HUES48 (cell line): ENCODE results near the gene C12orf57.
A peak's percentile ranks its signal among the peaks of the same experiment; 100 is the strongest.

Experiments
- H3K27ac ChIP-seq: one replicate; pipeline ENCODE4 v1.7.0; 2013; ENCODE audit warnings: low read depth, low read length, inconsistent platforms
- H3K27me3 ChIP-seq: 2 replicates; pipeline ENCODE4 v1.6.1; 2013; ENCODE audit warnings: mild to moderate bottlenecking, low read length; ENCODE audit not compliant: control insufficient read depth, insufficient read depth
- H3K36me3 ChIP-seq: 2 replicates; pipeline ENCODE4 v1.6.1; 2013; ENCODE audit warnings: low read length; ENCODE audit not compliant: control insufficient read depth, insufficient read depth
- H3K4me1 ChIP-seq: 2 replicates; pipeline ENCODE4 v1.6.1; 2013; ENCODE audit warnings: mild to moderate bottlenecking, low read length; ENCODE audit not compliant: control insufficient read depth, insufficient read depth
- H3K4me3 ChIP-seq: 2 replicates; pipeline ENCODE4 v1.5.1; 2013; ENCODE audit warnings: mild to moderate bottlenecking, low read depth, low read length
- H3K9ac ChIP-seq: 2 replicates; pipeline ENCODE4 v1.6.1; 2013; ENCODE audit warnings: mild to moderate bottlenecking, low read depth, low read length, moderate library complexity
- H3K9me3 ChIP-seq: 2 replicates; pipeline ENCODE4 v1.6.1; 2013; ENCODE audit warnings: low read length; ENCODE audit not compliant: control insufficient read depth, insufficient read depth

Gene C12orf57

DNA sequence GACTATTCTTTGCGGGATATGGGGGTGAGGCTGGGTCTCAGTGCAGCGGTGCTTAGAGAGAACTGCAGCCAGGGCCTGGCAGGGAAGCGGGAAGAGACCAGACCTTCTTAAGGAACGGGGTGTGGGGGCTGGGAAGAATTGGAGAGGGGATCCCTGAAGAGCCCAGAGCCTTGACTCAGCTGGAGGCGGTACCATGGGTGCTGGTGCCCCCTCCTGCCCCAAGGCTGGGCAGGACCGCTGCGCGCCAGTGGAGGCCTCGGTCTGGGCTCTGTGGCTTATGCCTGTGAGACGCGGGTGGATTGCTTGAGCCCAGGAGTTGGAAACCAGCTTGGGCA is 1.5 kb upstream of the C12orf57 start:
- Histone ChIP-seq H3K27me3 (no peaks in the 10 kb centered on the region), H3K9ac (no peak overlapping the region), H3K27ac (peak overlapping the region; percentile 99), H3K36me3 (peaks cover 27% of the 10 kb centered on the region), H3K4me1 (peaks cover 30% of the 10 kb centered on the region), H3K4me3 (no peak overlapping the region), H3K9me3 (no peaks in the 10 kb centered on the region)

- Histone ChIP-seq H3K4me3 (peak overlapping the region; percentile 83), H3K27ac (peak overlapping the region; percentile 99), H3K9me3 (no peaks in the 10 kb centered on the region), H3K27me3 (no peaks in the 10 kb centered on the region), H3K9ac (peak overlapping the region; percentile 95), H3K36me3 (peaks cover 27% of the 10 kb centered on the region), H3K4me1 (peaks cover 28% of the 10 kb centered on the region)
Measured at GRCh38 chr12:6943389-6943721, 467 bp upstream of the C12orf57 start.

GRCh38 chr12:6944381-6945186 is 762 bp downstream of the C12orf57 start:
- no peaks in the 10 kb centered on the region for H3K9me3 ChIP-seq
- peak overlapping the region; percentile 83 for H3K4me3 ChIP-seq
- H3K27ac ChIP-seq: peak overlapping the region; percentile 99
- H3K27me3 ChIP-seq: no peaks in the 10 kb centered on the region
- peaks cover 25% of the 10 kb centered on the region for H3K4me1 ChIP-seq
- H3K9ac ChIP-seq: peak overlapping the region; percentile 95
- H3K36me3 ChIP-seq: peaks cover 18% of the 10 kb centered on the region

GRCh38 chr12:6945613-6946012 is 1.8 kb downstream of the C12orf57 start:
- Histone ChIP-seq H3K4me1 (peaks cover 25% of the 10 kb centered on the region), H3K36me3 (peaks cover 12% of the 10 kb centered on the region), H3K4me3 (peak overlapping the region; percentile 73), H3K9ac (no peak overlapping the region), H3K27ac (peak overlapping the region; percentile 99), H3K27me3 (no peaks in the 10 kb centered on the region), H3K9me3 (no peaks in the 10 kb centered on the region)

DNA sequence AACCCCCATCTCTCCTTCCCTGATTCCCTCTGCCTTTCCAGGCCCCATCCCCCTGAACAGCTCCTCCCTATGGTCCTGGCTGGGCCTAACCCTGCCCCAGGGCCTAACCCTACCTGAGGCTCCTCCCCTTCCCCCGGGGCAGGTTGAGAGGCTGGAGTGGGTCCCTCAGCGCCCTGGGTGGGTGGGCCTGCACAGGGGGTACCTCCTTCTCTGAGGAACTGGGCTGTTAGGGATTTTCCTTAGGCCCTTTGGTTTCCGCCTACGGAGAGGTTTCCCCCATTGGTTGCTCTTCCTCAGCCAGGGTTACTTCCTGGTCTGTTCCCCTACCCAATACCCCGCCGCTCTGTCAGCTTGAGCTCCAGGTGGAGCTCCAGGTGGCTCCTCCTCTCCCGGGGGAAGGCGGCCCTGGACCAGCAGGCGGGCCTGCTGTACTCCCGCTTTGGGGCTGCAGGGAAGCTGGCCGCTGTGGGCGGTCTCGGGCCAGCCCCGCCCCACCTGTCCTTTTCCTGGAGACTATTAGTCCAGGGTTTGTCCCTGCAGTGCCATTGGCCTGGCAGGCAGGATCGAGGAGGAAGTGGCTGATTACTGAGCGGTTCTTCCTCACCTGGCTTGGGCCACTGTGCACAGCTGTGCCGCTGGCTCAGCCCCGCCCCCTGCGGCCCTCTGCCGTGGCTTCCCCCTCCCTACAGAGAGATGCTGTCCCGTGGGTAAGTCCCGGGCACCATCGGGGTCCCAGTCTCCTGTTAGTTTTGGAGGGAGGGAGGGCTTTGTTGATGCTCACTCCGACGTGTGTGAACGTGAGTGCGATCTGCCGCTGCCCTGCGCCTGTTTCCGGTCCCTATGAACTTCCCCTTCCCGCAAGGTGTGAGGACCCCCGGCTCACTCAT is 2.5 kb downstream of the C12orf57 start:
- peak overlapping the region; percentile 73 for H3K4me3 ChIP-seq
- peaks cover 25% of the 10 kb centered on the region for H3K4me1 ChIP-seq
- peaks cover 6% of the 10 kb centered on the region for H3K36me3 ChIP-seq
- H3K9me3 ChIP-seq: no peaks in the 10 kb centered on the region
- peak overlapping the region; percentile 99 for H3K27ac ChIP-seq
- H3K27me3 ChIP-seq: no peaks in the 10 kb centered on the region
- peak overlapping the region; percentile 43; the same call in 1 of the 2 replicates for H3K9ac ChIP-seq

- Histone ChIP-seq H3K4me3 (peak overlapping the region; percentile 73), H3K27ac (peak overlapping the region; percentile 99), H3K4me1 (peaks cover 25% of the 10 kb centered on the region), H3K9me3 (no peaks in the 10 kb centered on the region), H3K9ac (peak overlapping the region; percentile 43; the same call in 1 of the 2 replicates), H3K27me3 (no peaks in the 10 kb centered on the region), H3K36me3 (no peaks in the 10 kb centered on the region)
Measured at GRCh38 chr12:6946920-6947374, 3.1 kb downstream of the C12orf57 start.

GRCh38 chr12:6947615-6948014 is 3.8 kb downstream of the C12orf57 start:
- Histone ChIP-seq H3K9ac (no peak overlapping the region), H3K27ac (no peak overlapping the region), H3K4me1 (peaks cover 24% of the 10 kb centered on the region), H3K36me3 (no peaks in the 10 kb centered on the region), H3K4me3 (no peak overlapping the region), H3K27me3 (no peaks in the 10 kb centered on the region), H3K9me3 (no peaks in the 10 kb centered on the region)

DNA sequence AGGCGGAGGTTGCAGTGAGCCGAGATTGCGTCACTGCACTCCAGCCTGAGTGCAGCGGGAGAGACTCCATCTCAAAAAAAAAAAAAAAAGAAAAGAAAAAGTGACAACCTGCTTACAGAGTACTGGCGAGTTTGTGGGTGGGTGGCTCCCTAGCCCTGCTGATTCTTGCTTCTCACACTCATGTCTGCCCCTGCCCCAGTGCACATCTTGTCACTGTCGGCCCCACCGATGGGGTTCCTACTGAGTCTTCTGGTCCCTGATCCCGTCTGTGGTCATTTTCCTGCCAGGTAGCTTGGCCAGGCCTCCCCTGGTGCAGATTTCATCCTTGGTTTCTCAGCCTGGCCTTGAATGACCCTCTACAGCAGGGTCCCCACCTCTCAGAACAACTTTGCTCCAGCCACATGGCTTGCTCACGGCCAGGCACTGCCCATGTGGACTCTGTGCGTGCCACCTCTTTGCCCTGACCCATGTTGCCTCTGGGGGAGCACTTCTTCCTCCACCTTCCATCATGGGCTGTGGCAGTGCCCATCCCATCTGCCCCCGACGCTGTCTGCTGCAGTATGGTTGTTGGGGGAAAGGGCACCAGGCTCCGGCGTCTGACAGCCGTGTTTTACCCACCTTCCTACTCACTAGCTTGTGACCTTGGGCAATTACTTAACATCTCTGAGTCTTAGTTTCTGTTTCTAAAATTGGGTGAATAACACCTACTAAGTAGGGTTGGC is 5.2 kb downstream of the C12orf57 start:
- Histone ChIP-seq H3K36me3 (no peaks in the 10 kb centered on the region), H3K27ac (no peak overlapping the region), H3K9me3 (no peaks in the 10 kb centered on the region), H3K27me3 (no peaks in the 10 kb centered on the region), H3K9ac (no peak overlapping the region), H3K4me3 (no peak overlapping the region), H3K4me1 (peaks cover 18% of the 10 kb centered on the region)

- Histone ChIP-seq H3K4me3 (no peak overlapping the region), H3K4me1 (peaks cover 11% of the 10 kb centered on the region), H3K27me3 (no peaks in the 10 kb centered on the region), H3K9ac (no peak overlapping the region; the same call in 1 of the 2 replicates), H3K36me3 (no peaks in the 10 kb centered on the region), H3K9me3 (no peaks in the 10 kb centered on the region), H3K27ac (no peak overlapping the region)
Measured at GRCh38 chr12:6950401-6950801, 6.6 kb downstream of the C12orf57 start.

DNA sequence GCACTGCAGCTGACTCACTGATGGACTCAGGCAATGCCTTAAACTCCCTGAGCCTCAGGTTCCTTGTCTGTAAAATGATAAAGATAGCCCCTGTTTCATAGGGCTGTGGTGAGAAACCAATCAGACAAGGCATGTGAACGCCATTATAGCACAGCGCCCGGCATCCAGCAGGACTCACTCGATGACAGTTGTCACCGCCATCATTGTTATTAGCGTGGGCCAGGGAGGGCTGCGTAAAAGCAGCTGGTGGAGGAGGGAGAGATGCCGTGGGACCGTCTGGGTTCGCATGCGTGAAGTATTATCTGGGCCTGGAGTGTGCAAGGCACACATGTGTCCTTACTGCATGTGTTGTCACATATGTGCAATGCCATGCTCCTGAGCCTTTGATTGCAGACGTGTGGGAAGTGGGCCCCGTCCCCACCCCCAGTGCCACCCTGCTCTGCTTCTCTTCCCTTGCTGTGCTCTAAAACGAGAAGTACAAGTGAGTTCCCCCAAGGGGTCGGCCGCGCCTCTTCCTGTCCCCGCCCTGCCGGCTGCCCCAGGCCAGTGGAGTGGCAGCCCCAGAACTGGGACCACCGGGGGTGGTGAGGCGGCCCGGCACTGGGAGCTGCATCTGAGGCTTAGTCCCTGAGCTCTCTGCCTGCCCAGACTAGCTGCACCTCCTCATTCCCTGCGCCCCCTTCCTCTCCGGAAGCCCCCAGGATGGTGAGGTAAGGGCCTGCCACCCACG is 7.2 kb downstream of the C12orf57 start, which contains the start of gene PTPN6:
TSS of gene PTPN6 (plus strand) at position 546 of the 730 bp plus-strand sequence. CDS start at position 703, 157 bp downstream.
- H3K27me3 ChIP-seq: no peaks in the 10 kb centered on the region
- H3K36me3 ChIP-seq: peaks cover 1% of the 10 kb centered on the region; the same call in 1 of the 2 replicates
- H3K4me1 ChIP-seq: peaks cover 5% of the 10 kb centered on the region
- H3K4me3 ChIP-seq: no peak within 1 kb of the TSS
- no peaks in the 10 kb centered on the region for H3K9me3 ChIP-seq
- H3K27ac ChIP-seq: no peak within 1 kb of the TSS
- H3K9ac ChIP-seq: no peak within 1 kb of the TSS; the same call in 1 of the 2 replicates
